SU-DHL-6 (cell line): ENCODE measurements around the gene LGR4.
"Not testable (repeated sequence)": the region's sequence is repeated elsewhere in the genome, so short reads cannot be mapped to it uniquely, and the experiment has no call there.

Experiments
- H2AFZ ChIP-seq: fragments of 200-600 bp; sonication (generic); 2 replicates; pipeline ENCODE4 v1.6.1; 2014; ENCODE audit warnings: low read depth, mild to moderate bottlenecking, moderate library complexity, mixed read lengths, antibody characterized with exemption, low read length; ENCODE audit not compliant: severe bottlenecking
- H3F3A ChIP-seq: fragments of 200-600 bp; shearing (Covaris generic); 2 replicates; pipeline ENCODE4 v1.6.0; 2016; ENCODE audit warnings: antibody characterized with exemption, mild to moderate bottlenecking; ENCODE audit not compliant: insufficient read depth
- H3K27ac ChIP-seq: fragments of 200-600 bp; sonication (generic); 2 replicates; pipeline ENCODE4 v1.5.1; 2016; ENCODE audit warnings: low read depth, mild to moderate bottlenecking, low read length, moderate library complexity, mixed read lengths
- H3K27me3 ChIP-seq: fragments of 200-600 bp; sonication (generic), shearing (Covaris generic); 2 replicates; pipeline ENCODE4 v1.6.0; 2014; ENCODE audit warnings: mild to moderate bottlenecking, low read length
- H3K36me3 ChIP-seq: fragments of 200-600 bp; sonication (generic); 2 replicates; pipeline ENCODE4 v1.6.1; 2014; ENCODE audit warnings: mild to moderate bottlenecking, low read length, mixed read lengths
- H3K4me2 ChIP-seq: fragments of 300-600, 200-600 bp; shearing (Covaris generic), sonication (generic); 2 replicates; pipeline ENCODE4 v1.6.0; 2014; ENCODE audit warnings: low read length, low read depth, mild to moderate bottlenecking; ENCODE audit not compliant: poor library complexity, severe bottlenecking
- H3K4me3 ChIP-seq: fragments of 200-600 bp; sonication (generic); 2 replicates; pipeline ENCODE4 v1.5.1; 2014; ENCODE audit warnings: antibody characterized with exemption, low read length, mild to moderate bottlenecking, mixed read lengths; ENCODE audit not compliant: insufficient read depth, poor library complexity, severe bottlenecking
- H3K79me2 ChIP-seq: fragments of 200-600 bp; sonication (generic); 2 replicates; pipeline ENCODE4 v1.6.1; 2014; ENCODE audit warnings: mild to moderate bottlenecking, low read length, moderate library complexity; ENCODE audit not compliant: insufficient read depth
- H3K9ac ChIP-seq: fragments of 200-600 bp; sonication (generic); 2 replicates; pipeline ENCODE4 v1.7.0; 2014; ENCODE audit warnings: mild to moderate bottlenecking, low read length
- H3K9me2 ChIP-seq: fragments of 200-600 bp; sonication (generic); replicated peaks from 2 replicates; pipeline ENCODE4 v1.6.1; 2014; ENCODE audit warnings: low read length; ENCODE audit not compliant: insufficient read depth
- H3K9me3 ChIP-seq: fragments of 200-600 bp; sonication (generic); 2 replicates; pipeline ENCODE4 v1.6.1; 2014; ENCODE audit warnings: low read length, mixed read lengths; ENCODE audit not compliant: insufficient read depth
- H4K20me1 ChIP-seq: fragments of 200-600 bp; sonication (generic); 2 replicates; pipeline ENCODE4 v1.6.1; 2014; ENCODE audit warnings: low read depth, mild to moderate bottlenecking, antibody characterized with exemption, low read length, moderate library complexity, mixed read lengths
- CTCF ChIP-seq: fragments of 200-600 bp; sonication (generic); IDR thresholded peaks from one replicate; pipeline ENCODE4 v1.5.1; 2017; ENCODE audit warnings: antibody characterized with exemption, mild to moderate bottlenecking, low read length, moderate library complexity; ENCODE audit not compliant: insufficient read depth, poor library complexity, severe bottlenecking
- EZH2phosphoT487 ChIP-seq: fragments of 200-600 bp; sonication (generic), shearing (Covaris generic); conservative IDR thresholded peaks from 2 replicates; pipeline ENCODE4 v1.6.1; 2018; ENCODE audit warnings: mild to moderate bottlenecking, antibody characterized with exemption, low read length, moderate library complexity, mixed read lengths

LGR4 gene

GRCh38 chr11:27329867-27330632 is 142.5 kb downstream of the LGR4 start:
- Histone ChIP-seq H3K79me2 (no peaks in the 10 kb centered on the region), H3K4me2 (no peak overlapping the region), H4K20me1 (no peaks in the 10 kb centered on the region), H2AFZ (no peak overlapping the region), H3F3A (no peaks in the 10 kb centered on the region), H3K27me3 (no peaks in the 10 kb centered on the region), H3K4me3 (no peak overlapping the region), H3K36me3 (no peaks in the 10 kb centered on the region), H3K27ac (no peak overlapping the region), H3K9me3 (no peaks in the 10 kb centered on the region), H3K9ac (no peak overlapping the region), H3K9me2 (no peaks in the 10 kb centered on the region)
- TF ChIP-seq CTCF (no peak), EZH2phosphoT487 (no peak)

DNA sequence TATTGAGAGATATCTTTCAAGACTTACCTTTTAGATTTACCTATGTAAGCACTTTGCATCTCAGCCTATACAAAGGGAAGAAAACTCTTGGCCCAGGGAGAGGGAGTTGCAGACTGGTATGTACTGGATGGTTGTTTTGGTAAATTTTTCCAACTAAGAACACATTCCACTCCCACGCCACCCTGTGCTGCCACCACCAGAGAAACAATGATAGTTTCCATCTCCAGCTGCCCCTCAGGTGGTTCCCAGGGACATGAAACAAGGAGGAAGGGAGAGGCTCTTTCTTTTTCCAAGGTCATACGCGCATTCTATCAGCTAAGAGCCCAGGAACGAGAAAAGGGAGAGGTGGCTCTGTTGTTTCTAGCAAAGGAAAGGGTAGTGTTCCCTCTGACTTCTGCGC is 144.0 kb downstream of the LGR4 start:
- H3K79me2 ChIP-seq: no peaks in the 10 kb centered on the region
- no peaks in the 10 kb centered on the region for H3K9me3 ChIP-seq
- no peaks in the 10 kb centered on the region for H3K36me3 ChIP-seq
- no peaks in the 10 kb centered on the region for H3K9me2 ChIP-seq
- H4K20me1 ChIP-seq: no peaks in the 10 kb centered on the region
- no peaks in the 10 kb centered on the region for H3K27me3 ChIP-seq
- no peaks in the 10 kb centered on the region for H3F3A ChIP-seq
- H3K27ac ChIP-seq: no peak overlapping the region
- TF ChIP-seq CTCF (no peak), EZH2phosphoT487 (no peak)
- no peak overlapping the region for H3K9ac ChIP-seq
- no peak overlapping the region for H3K4me2 ChIP-seq
- H2AFZ ChIP-seq: no peak overlapping the region
- H3K4me3 ChIP-seq: no peak overlapping the region

- H3K9me2 ChIP-seq, H3K36me3 ChIP-seq, H4K20me1 ChIP-seq, H2AFZ ChIP-seq, H3K9ac ChIP-seq, H3K79me2 ChIP-seq, H3K4me3 ChIP-seq, H3K4me2 ChIP-seq, H3K27ac ChIP-seq, H3K9me3 ChIP-seq, H3K27me3 ChIP-seq, H3F3A ChIP-seq: not testable (repeated sequence)
Observed at GRCh38 chr11:27327064-27327463, 145.5 kb downstream of the LGR4 start.

DNA sequence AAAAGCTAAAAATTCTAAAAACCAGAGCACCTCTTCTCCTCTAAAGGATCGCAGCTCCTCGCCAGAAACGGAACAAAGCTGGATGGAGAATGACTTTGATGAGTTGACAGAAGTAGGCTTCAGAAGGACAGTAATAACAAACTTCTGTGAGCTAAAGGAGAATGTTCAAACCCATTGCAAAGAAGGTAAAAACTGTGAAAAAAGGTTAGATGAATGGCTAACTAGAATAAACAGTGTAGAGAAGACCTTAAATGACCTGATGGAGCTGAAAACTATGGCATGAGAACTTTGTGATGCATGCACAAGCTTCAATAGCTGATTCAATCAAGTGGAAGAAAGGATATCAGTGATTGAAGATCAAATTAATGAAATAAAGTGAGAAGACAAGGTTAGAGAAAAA is 150.4 kb downstream of the LGR4 start:
- not testable (repeated sequence) for H3K9ac ChIP-seq, H2AFZ ChIP-seq, H3F3A ChIP-seq, H3K4me2 ChIP-seq, H3K36me3 ChIP-seq, H3K9me2 ChIP-seq, H4K20me1 ChIP-seq, H3K79me2 ChIP-seq, H3K4me3 ChIP-seq, H3K27me3 ChIP-seq, H3K27ac ChIP-seq, H3K9me3 ChIP-seq

DNA sequence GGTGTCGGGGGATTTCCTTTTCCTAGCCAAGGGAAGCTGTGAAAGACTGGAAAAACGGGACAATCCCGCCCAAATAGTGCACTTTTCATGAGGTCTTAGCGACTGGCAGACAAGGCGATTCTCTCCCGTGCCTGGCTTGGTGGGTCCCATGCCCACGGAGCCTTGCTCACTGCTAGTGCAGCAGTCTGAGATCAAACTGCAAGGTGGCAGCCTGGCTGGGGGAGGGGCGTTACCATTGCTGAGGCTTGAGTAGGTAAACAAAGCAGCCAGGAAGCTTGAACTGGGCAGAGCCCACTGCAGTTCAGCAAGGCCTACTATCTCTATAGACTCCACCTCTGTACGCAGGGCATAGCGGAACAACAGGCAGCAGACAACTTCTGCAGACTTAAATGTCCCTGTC is 151.2 kb downstream of the LGR4 start:
- H3K4me2 ChIP-seq, H3K79me2 ChIP-seq, H3K9me3 ChIP-seq, H3K4me3 ChIP-seq, H3K27me3 ChIP-seq, H4K20me1 ChIP-seq, H3K27ac ChIP-seq, H3K9ac ChIP-seq, H3K36me3 ChIP-seq, H3F3A ChIP-seq, H3K9me2 ChIP-seq, H2AFZ ChIP-seq: not testable (repeated sequence)
